HepG2 (cell line): ENCODE results near the gene PAIP1. TPM values are rescaled to one million over a fixed set of nuclear protein-coding genes. Genes with fewer than 3 reads are reported as not detected.
A peak's percentile ranks its signal among the peaks of the same experiment; 100 is the strongest.

Source experiments
- FOXO1 ChIP-seq: sonication (generic); formaldehyde crosslinking; IDR thresholded peaks from 2 replicates; pipeline ENCODE4 v1.4.0; 2020; ENCODE audit warnings: missing genetic modification reagents
- GABPA ChIP-seq, 2 experiments: IDR thresholded peaks; 2 replicates each; pipeline ENCODE4 v1.6.1; 2011 to 2016; ENCODE audit warnings: low read depth in 2 of 2, low read length in 1 of 2, missing biosample characterization in 1 of 2, missing genetic modification characterization in 1 of 2
- JDP2 ChIP-seq: sonication (generic); formaldehyde crosslinking; IDR thresholded peaks from 2 replicates; pipeline ENCODE4 v1.8.1; 2022; ENCODE audit warnings: missing genetic modification reagents, borderline replicate concordance
- PAWR ChIP-seq: sonication (generic); formaldehyde crosslinking; IDR thresholded peaks from 2 replicates; pipeline ENCODE4 v1.4.0; 2020; ENCODE audit warnings: missing genetic modification reagents, mild to moderate bottlenecking, borderline replicate concordance
- POGZ ChIP-seq: sonication (generic); formaldehyde crosslinking; IDR thresholded peaks from 2 replicates; pipeline ENCODE4 v1.4.0; 2020; ENCODE audit warnings: mild to moderate bottlenecking, missing genetic modification reagents
- ZNF33A ChIP-seq: sonication (generic); formaldehyde crosslinking; IDR thresholded peaks from 2 replicates; pipeline ENCODE4 v1.5.1; 2020; ENCODE audit warnings: missing genetic modification reagents, mild to moderate bottlenecking, moderate library complexity, borderline replicate concordance
- ZNF766 ChIP-seq: sonication (generic); formaldehyde crosslinking; IDR thresholded peaks from 2 replicates; pipeline ENCODE4 v1.5.0; 2020; ENCODE audit warnings: missing genetic modification reagents, borderline replicate concordance
- polyA plus RNA-seq, 8 experiments: library from polyadenylated mRNA; depleted of rRNA in 3 of 8; stranded (reverse) in 7 of 8; unstranded in 1 of 8; fragments of >200 nt; fragmentation: Illumina TruSeq in 4 of 8; extraction: Trizol in 4 of 8; gene quantifications; 2 replicates each; pipeline versions ENCODE4 v1.2.1 to v1.2.3, GENCODE V29; 2011 to 2016; ENCODE audit warnings: low read depth in 4 of 8, missing spikeins in 1 of 8, mixed read lengths in 1 of 8; ENCODE audit not compliant: insufficient read depth in 1 of 8
- total RNA-seq, 5 experiments: library from RNA; depleted of rRNA; stranded (reverse); fragments of >200 nt; fragmentation: Illumina TruSeq; extraction: Trizol; gene quantifications; 2 replicates each; pipeline ENCODE4 v1.2.3, GENCODE V29; 2016; ENCODE audit warnings: low read depth in 1 of 5
- TF ChIP-seq, protein P1 (sequence below): sonication (generic); formaldehyde crosslinking; IDR thresholded peaks from one replicate; pipeline ENCODE4 v1.5.1; 2020; ENCODE audit warnings: mild to moderate bottlenecking, missing genetic modification reagents; ENCODE audit errors: not compliant biosample characterization
- TF ChIP-seq, protein P2 (sequence below): sonication (generic); formaldehyde crosslinking; IDR thresholded peaks from 2 replicates; pipeline ENCODE4 v1.8.1; 2023; ENCODE audit warnings: mild to moderate bottlenecking, missing genetic modification reagents
- TF ChIP-seq, protein P3 (sequence below): IDR thresholded peaks from 2 replicates; pipeline ENCODE4 v1.6.1; 2016; ENCODE audit warnings: low read depth, missing genetic modification reagents, missing compliant biosample characterization

PAIP1 gene
- total and polyA plus RNA-seq, 2 of the 13 experiments (the other 11 are each of a cell fraction or from before 2014, with no cell fraction given) = 96.6 to 116 TPM

DNA sequence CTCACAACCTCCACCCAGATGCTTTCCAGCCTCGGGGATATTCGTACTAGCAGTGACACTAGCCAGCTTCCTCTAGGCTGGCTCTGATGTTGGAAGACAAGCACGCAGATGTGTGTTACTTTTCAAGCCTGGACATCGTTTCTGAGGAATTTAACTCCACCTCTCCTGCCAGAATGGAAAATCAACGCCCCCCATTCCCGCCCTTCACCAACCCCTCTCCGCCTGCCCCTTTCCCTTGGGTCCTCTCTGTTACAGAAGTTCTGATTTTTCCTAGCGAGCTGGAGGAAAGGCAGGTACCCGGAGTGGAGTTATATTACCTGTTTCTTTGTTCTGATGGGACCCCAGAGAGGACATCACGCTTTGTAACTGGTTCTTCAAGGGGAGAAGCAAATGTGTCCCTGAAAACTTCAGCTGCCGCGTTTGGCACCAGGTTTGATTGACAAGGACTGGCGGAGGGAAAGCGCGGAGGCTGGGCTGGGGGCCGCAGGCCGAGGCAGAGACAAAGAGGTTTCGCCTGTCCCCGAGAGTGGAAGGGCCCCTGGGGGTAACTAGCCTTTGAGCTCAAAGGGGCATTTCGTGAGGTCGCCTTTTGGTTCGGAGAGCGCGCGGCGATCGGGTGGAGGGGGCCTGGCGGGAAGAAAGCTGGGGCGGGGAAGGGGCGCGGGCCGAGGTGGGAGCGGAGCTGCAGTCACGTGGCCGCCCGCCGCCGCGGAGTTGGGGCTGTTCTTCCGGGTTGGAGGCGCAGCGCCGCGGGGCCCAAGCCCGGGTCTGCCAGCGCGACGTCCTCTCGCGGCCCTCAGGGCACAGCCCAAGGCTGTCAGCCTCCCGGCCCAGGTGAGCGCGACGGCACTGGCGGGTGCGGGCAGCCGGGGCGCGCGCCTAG, 45.8 kb upstream of the PAIP1 start, which contains the start of gene NNT (continued):
- TF ChIP-seq, protein P1, sequence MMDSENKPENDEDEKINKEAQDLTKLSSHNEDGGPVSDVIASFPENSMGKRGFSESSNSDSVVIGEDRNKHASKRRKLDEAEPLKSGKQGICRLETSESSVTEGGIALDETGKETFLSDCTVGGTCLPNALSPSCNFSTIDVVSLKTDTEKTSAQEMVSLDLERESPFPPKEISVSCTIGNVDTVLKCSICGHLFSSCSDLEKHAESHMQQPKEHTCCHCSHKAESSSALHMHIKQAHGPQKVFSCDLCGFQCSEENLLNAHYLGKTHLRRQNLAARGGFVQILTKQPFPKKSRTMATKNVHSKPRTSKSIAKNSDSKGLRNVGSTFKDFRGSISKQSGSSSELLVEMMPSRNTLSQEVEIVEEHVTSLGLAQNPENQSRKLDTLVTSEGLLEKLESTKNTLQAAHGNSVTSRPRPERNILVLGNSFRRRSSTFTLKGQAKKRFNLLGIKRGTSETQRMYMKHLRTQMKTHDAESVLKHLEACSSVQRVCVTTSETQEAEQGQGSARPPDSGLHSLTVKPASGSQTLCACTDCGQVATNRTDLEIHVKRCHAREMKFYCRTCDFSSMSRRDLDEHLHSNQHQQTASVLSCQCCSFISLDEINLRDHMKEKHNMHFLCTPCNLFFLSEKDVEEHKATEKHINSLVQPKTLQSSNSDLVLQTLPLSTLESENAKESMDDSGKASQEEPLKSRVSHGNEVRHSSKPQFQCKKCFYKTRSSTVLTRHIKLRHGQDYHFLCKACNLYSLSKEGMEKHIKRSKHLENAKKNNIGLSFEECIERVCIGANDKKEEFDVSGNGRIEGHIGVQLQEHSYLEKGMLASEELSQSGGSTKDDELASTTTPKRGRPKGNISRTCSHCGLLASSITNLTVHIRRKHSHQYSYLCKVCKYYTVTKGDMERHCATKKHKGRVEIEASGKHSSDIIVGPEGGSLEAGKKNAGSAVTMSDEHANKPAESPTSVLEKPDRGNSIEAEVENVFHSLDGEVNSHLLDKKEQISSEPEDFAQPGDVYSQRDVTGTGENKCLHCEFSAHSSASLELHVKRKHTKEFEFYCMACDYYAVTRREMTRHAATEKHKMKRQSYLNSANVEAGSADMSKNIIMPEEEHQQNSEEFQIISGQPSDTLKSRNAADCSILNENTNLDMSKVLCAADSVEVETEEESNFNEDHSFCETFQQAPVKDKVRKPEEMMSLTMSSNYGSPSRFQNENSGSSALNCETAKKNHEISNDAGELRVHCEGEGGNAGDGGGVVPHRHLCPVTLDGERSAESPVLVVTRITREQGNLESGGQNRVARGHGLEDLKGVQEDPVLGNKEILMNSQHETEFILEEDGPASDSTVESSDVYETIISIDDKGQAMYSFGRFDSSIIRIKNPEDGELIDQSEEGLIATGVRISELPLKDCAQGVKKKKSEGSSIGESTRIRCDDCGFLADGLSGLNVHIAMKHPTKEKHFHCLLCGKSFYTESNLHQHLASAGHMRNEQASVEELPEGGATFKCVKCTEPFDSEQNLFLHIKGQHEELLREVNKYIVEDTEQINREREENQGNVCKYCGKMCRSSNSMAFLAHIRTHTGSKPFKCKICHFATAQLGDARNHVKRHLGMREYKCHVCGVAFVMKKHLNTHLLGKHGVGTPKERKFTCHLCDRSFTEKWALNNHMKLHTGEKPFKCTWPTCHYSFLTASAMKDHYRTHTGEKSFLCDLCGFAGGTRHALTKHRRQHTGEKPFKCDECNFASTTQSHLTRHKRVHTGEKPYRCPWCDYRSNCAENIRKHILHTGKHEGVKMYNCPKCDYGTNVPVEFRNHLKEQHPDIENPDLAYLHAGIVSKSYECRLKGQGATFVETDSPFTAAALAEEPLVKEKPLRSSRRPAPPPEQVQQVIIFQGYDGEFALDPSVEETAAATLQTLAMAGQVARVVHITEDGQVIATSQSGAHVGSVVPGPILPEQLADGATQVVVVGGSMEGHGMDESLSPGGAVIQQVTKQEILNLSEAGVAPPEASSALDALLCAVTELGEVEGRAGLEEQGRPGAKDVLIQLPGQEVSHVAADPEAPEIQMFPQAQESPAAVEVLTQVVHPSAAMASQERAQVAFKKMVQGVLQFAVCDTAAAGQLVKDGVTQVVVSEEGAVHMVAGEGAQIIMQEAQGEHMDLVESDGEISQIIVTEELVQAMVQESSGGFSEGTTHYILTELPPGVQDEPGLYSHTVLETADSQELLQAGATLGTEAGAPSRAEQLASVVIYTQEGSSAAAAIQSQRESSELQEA (CRISPR knock-in tag) = no peak
- TF ChIP-seq, protein P2, sequence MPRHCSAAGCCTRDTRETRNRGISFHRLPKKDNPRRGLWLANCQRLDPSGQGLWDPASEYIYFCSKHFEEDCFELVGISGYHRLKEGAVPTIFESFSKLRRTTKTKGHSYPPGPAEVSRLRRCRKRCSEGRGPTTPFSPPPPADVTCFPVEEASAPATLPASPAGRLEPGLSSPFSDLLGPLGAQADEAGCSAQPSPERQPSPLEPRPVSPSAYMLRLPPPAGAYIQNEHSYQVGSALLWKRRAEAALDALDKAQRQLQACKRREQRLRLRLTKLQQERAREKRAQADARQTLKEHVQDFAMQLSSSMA (CRISPR knock-in tag) = no peak
- TF ChIP-seq ZNF766 (CRISPR knock-in tag) = peak; percentile 90; the same call in 1 of the 2 replicates
- TF ChIP-seq GABPA (IDR thresholded peaks at IDR 0.05; ENCODE audit: low read depth, low read length) = peak; percentile 57
- no peak for TF ChIP-seq GABPA (CRISPR knock-in tag; IDR thresholded peaks at IDR 0.05; ENCODE audit: low read depth)
- no peak for TF ChIP-seq PAWR
- TF ChIP-seq JDP2 (CRISPR knock-in tag) = no peak
- no peak for TF ChIP-seq ZNF33A (CRISPR knock-in tag)
- TF ChIP-seq POGZ (CRISPR knock-in tag) = peak; percentile 71
- TF ChIP-seq FOXO1 (CRISPR knock-in tag) = 0 out of 2 replicates have a peak, but pooled peaks have one; percentile 44
- TF ChIP-seq, protein P3, sequence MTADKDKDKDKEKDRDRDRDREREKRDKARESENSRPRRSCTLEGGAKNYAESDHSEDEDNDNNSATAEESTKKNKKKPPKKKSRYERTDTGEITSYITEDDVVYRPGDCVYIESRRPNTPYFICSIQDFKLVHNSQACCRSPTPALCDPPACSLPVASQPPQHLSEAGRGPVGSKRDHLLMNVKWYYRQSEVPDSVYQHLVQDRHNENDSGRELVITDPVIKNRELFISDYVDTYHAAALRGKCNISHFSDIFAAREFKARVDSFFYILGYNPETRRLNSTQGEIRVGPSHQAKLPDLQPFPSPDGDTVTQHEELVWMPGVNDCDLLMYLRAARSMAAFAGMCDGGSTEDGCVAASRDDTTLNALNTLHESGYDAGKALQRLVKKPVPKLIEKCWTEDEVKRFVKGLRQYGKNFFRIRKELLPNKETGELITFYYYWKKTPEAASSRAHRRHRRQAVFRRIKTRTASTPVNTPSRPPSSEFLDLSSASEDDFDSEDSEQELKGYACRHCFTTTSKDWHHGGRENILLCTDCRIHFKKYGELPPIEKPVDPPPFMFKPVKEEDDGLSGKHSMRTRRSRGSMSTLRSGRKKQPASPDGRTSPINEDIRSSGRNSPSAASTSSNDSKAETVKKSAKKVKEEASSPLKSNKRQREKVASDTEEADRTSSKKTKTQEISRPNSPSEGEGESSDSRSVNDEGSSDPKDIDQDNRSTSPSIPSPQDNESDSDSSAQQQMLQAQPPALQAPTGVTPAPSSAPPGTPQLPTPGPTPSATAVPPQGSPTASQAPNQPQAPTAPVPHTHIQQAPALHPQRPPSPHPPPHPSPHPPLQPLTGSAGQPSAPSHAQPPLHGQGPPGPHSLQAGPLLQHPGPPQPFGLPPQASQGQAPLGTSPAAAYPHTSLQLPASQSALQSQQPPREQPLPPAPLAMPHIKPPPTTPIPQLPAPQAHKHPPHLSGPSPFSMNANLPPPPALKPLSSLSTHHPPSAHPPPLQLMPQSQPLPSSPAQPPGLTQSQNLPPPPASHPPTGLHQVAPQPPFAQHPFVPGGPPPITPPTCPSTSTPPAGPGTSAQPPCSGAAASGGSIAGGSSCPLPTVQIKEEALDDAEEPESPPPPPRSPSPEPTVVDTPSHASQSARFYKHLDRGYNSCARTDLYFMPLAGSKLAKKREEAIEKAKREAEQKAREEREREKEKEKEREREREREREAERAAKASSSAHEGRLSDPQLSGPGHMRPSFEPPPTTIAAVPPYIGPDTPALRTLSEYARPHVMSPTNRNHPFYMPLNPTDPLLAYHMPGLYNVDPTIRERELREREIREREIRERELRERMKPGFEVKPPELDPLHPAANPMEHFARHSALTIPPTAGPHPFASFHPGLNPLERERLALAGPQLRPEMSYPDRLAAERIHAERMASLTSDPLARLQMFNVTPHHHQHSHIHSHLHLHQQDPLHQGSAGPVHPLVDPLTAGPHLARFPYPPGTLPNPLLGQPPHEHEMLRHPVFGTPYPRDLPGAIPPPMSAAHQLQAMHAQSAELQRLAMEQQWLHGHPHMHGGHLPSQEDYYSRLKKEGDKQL (CRISPR knock-in tag) = no peak
